Stimulated activated CD4-positive, alpha-beta T cell treated with anti-CD3 and anti-CD28 coated beads, TNF-alpha, amount 100 ng/mL, for 1 hour (primary cell): ENCODE results near the gene UNC13B.

ENCODE experiments used
- DNase-seq, 3 donors: peaks; one replicate each; pipeline ENCODE4 v3.0.0-alpha.2; 2020; ENCODE audit warnings: low read depth in 3 of 3, low spot score in 1 of 3

UNC13B gene

DNA sequence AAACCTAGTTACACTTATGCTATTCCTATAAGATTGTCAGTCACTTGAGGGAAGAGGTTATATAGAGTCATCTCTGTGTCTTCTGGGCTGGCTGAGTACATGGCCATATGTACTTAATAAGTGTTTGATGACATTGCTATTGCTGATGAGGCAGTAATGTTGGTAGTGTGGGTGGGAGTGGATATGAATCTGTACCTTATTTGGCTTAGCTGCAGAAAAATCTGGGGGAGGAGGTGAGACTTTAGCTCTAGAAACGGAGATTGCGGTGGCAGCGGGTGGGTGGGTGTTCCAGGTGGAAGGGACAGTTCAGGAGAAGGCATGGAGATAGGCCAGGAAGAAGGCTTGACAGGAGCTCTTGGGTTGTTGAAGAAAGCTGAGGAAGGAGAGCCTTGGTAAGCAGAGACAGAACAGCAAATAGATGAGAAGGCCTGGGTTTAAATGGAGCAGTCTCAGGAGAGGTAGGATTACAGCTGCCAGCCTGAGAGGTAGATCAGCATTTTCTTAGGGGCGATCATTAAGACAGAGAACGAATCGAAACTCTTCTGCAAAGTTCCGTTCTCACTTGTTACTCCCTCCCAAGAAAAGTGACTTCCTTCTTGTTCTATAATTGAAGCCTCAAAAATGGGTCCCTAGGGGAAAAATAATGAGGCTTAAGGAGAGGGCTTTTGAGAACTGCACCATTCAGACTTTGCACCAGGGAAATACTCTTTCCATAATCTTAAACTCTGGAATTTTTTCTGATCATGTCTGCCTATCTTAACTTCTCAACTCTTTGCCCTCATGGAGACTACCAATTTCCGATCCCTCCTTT lies 160.5 kb downstream of the UNC13B start:
- no peak for DNase-seq

DNA sequence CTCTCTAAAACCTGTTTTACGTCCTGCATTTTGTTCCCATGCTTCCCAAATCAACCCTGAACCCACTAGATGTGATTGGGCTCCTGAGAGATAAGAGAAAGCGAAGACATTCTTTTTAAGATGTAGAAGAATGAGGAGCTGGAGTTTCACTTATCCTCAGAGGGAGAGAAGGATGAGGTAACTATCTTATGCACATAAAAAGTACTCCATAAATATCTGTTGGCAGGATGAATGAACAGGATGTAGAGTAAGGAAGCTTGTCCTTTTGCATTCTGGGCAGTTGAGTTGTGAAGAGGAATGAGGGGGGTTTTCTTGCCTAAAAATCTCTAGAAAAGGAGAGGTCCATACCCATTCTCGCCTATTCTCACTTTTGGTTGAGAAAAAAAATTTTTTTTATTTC lies 163.2 kb downstream of the UNC13B start:
- DNase-seq, result no peak

DNA sequence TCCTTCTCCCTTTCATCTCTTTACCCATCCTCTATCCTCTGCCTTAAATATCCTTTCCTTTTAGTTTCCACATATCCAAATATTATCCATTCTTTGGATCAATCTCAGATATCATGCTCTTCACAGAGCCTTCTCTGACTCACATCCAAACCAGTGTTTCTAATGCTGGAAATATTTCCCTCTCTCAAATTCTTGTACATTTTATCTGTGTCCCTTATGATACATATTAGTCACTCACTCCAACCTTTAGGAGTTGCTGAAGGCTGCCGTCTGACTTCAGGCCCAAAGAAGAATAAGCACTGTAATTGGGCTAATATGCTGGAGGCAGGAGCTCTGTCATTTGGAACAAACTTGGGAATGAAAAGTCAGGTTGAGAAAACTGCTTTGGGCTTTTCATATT lies 171.7 kb downstream of the UNC13B start:
- no peak for DNase-seq

DNA sequence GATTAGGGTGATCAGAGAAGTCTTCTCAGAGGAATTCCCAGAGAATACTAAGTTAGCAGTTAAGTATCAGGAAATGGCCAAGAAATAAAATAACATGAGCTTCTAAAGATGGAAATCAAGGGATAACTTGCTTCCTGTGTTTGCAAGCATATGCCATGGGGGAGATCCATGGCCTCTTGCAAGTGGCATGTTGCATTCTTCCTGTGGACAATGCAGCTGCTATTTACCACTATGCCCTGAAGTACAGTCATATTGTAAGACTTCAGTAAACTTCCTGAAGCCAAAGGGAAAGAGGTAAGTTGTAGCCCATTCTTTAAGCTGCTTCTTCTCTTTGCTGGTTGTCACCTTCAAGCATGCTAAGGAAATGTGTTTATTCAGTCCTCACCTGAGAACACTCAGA lies 173.4 kb downstream of the UNC13B start:
- no peak for DNase-seq

DNA sequence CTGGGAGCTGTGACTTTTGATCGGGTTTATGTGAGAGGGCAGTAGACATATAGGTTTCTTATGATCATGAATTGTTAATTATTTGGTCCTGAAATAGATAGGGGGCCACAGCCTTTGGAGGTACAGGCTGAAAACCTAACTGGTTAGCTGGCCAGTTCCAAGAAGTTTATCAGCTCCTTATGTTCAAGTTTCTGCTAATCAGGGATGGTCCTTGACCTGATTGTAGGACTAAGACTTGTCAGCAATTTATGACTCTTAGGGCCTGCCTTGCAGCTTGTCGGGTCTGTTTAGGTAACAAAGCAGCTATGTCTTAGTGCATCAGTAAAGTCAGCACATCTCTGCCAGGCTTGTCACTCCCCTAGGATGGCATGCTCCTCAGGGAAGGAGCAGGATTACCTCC lies 176.3 kb downstream of the UNC13B start:
- DNase-seq, result no peak

DNA sequence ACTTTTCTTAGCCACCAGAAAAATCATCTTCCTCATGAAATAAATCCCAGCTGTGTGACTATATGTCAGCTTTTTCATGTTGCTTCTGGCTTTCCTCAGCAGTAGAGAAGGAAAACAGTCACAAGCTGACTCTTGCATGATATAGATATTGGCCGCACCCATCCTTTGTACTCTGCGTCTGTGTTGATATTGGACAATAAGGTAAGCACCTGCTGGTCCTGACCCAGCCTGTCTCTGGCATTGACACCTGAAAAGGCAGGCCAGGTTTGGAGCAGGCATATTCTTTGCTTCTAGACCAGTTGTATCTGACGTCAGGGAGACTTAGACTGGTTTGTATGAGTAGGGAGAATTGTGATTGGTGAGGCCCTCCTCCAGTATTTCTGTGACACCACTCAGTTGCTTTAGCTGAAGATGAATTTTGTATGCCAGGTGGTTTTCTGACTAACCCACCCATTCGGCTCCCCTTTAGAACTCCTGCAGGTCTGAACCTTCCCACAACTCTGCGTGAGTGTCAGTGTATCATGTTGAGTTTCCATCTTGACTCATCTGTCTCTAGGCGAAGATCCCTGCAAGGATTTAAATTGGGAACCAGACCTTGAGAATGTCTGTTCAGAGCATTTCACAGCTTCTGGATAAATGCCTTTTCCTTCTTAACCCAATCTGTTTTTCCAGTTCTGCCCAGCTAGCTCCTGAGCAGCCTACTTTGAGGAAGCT lies 176.9 kb downstream of the UNC13B start:
- no peak for DNase-seq

DNA sequence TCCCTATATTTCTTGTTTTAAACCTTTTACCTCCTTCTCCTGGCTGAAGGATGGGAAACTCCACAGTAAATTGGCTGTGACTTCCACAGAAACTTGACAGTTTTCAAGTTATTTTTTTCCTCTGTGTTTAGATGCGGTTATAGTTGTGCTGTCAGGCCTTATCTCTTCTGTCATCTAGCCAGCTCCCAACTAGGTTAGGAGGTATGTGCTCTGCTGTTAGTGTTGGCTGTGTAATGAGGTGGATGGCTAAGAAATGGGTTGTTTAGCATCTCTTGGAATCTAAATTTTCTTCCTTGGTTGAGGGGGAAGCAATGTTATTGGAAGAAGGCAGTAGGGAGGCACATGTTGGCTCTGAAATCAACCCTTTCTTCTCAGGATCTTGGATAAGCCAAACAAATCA lies 178.2 kb downstream of the UNC13B start:
- no peak for DNase-seq

DNA sequence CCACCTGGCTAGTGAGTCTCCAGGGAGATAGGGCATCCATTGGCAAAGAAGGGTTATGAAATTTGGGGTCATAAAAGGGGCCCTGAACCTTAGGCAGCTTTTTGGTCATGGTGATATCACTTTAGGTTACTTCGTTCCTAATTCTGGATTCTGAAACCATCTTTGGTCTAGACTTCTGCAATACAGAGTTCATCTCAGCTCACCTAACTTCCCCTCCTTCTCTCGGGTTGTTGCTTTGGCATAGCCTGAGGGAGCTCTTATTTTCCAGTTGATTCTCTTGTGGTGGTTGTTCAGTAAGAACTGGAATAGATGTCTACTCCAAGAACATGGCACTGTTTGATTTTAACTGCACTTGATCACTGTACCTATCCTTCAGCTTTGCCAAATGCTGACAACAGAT lies 179.2 kb downstream of the UNC13B start:
- DNase-seq, result no peak

DNA sequence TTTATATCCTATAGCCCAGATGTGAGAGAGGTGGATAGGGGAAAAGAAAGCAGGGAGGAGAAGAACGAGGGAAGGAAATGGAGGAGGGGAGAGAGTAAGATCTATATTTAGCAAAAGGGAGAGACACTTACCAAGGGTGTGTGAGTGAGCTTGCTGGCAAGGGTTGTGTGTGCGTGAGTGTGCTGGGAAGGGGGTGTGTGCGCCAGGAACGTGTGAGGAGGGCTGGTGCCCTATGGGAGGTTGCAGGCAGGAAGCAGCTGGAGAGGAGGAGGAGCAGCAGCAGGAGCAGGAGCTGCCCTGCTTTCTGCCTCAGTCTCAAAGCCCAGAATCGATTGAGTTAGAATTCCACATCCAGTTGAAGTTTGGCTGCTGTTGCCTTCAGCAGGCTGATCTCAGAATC lies 179.8 kb downstream of the UNC13B start:
- DNase-seq, result no peak

DNA sequence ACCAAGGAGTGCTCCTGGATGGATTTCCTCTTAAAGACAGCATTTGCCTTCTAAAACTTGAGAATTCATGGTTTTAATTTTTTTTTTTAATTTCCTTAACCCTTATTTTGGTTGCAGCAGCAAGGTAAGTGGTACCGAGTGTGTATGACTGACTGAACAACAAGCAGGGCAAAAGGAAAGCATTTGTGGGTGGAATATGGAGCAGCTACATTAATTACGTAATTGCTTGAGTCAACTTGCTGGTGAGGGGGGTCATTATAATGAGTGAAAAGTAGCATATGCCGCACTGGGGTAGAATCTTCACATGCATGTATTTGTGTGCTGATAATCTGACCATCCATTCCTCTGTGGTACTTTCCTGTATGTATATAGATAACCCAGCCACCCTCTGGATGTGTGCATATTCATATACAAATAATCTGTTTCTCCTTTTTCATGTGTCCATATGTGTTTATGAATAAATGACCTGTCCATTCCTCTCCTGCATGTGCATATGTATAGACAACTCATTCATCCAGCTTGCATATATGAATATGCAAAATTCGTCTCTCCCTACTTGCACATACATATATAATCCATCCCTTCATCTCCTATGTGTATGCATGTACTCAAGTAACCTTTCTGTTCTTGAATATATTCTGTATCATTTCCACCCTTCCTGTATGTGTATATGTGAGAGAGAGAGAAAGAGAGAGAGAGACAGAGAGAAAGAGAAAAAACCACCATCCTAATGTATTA lies 180.6 kb downstream of the UNC13B start:
- no peak for DNase-seq

DNA sequence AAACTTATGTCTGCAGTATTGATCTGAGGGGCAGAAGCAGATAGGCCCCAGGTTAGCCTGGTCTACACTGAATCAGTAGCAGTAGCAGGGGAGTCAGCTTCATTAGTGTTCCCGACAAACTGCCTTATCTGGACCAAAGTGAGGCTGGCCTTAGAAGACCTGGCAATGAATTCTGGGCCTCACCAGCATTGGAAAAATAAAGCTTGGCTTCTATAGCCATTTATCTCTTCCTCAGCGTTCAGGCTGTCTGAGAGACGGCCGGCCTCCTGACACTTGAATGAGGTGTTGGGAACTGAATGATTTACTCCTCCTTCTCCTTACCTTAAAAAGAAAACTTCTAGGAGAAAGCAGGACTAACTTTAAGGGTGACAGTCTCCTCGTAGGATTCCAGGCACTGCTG lies 186.3 kb downstream of the UNC13B start:
- no peak for DNase-seq

DNA sequence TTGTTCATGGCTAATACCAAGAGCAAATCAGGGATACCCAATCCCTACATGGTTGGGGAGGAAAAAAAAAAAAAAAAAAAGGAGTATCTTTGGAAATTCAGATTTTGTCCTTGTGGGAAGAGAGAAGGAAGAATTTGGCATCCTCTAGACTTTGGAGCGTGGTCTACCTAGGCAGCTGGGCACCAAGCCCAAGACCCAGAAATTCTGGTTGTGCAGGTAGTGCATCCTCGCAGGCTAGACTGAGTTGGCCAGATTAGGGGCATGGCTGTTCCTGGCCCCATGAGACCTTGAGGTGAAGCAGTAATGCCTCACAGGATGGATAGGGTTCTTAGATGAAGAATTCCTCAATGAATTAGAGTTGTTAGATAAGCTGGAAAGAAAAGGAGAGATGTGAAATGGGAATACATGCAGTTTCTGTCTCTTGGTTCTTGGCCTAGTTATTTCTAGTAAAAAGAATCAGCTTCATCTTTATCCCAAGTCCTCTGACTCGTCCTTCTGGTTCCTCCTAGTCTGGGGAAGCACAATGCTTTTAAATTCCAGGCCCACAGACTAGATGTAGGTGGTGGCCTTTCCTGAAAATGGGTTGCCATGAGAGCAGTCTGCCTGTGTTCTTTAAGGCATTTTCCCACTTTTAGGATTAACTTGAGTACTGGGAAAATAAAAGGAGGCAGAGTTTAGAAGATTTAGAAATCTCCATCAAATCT lies 187.6 kb downstream of the UNC13B start:
- no peak for DNase-seq

DNA sequence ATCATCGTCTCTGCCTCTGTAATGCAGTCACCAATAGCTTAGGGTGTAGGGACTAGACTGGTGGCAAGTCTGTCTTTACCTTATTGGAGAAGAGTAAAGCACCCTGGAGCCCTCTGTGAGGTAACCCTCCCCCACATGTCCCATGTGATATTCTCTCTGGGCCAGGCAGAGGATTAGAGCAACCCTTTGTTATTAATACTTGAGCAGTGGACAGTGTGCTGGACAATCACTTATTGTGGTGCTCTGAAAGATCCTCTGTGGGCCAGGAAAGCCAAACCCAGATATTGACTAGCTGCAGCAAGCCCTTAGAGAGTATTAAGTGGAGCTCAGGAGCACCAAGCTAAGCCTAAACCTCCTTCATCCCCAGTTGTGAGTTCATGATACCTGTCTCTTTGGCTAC lies 188.4 kb downstream of the UNC13B start:
- no peak for DNase-seq

DNA sequence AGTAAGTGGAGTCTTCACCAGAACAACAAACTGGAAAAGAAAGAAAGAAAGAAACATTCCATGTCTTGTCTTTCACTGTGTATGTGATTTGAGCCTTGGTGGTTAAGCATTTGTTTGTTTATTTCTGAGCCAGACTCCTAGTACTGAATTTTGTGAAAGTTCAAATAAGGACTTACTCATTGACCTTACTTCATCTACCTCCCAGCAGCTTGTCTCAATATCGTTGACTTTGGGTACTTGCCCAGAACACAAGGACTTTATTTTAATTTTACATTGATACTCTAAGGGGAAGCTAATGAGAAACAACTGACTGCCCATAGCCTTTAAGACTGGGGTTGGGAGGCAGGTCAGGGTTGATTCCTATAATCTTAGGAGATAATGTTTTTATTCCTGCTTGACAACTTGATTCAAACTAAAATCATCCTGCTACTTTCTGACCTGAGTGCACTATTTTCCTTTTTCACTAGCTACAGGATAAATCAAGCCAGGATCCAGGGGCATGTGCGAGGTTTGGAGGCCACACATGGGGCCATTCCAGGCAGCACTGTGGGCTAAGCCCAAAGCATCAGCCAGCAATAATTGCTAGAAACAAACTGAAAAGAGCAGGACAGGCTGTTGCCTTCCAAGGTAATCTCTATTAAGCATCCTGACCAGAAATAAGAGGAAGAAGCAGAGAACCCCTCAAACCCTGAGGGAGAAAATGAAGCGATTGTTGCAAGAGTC lies 189.2 kb downstream of the UNC13B start:
- DNase-seq, result no peak

DNA sequence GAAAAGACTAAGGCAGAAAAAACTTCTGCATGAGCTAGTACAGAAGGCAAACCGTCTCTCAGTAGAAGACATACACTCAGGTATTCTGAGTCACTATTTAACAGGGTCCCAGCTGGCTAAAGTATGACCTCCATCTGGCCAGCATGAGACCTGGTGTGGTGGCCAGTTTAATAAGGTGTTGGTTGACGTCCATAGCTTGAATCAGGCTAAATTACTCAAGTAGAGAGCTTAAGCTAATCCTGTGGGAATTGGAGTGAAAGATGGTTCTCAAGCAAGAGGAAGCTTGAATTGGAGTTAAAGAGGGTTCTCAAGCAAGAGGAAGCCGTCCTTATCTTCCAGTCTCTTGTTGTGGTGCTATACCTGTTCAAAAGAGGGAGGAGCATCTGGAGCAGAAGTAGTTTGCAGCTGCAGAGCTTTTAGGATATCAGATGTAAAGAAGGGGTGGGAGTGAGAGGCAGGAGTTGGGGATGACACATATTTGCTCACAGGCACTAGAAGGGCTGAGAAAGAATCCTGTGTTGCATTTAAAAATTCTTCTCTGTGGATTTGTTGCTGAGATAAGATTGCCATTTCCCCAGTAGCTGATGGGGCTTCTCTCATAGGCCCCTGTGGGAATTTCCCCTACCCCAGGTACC lies 192.0 kb downstream of the UNC13B start:
- DNase-seq, result no peak

DNA sequence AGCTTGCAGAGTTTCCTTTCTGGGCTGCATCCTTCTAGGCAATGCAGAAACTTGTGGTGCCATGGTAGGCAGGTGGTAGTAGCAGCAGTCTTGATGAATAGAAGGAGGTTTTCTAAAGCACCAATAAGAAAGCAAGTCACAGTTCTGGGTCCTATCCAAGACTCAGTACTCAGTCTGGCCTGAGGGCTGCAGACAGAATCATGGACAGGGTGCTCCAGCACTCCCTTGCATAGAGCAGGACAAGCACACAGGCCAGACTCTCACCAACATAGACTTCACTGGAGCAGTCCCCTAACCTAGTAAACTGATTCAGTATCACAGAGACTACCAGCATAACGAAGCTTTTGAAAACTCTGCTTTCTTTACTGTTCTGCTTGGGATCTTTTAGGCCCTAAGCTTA lies 194.1 kb downstream of the UNC13B start:
- no peak for DNase-seq

DNA sequence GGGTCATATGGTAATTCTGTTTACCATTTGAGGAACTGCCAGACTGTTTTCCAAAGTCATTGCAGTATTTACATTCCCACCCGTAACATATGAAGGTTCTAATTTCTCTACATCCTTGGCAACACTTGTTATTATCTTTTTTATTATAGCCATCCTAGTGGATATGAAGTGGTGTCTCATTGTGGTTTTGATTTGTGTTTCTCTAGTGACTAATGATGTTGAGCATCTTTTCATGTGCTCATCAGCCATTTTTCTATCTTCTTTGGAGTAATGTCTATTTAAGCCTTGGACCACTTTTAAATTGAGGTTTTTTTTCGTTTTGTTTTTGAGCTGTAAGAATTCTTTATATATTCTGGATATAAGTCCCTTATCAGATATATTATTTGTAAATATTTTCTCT lies 195.3 kb downstream of the UNC13B start:
- no peak for DNase-seq

DNA sequence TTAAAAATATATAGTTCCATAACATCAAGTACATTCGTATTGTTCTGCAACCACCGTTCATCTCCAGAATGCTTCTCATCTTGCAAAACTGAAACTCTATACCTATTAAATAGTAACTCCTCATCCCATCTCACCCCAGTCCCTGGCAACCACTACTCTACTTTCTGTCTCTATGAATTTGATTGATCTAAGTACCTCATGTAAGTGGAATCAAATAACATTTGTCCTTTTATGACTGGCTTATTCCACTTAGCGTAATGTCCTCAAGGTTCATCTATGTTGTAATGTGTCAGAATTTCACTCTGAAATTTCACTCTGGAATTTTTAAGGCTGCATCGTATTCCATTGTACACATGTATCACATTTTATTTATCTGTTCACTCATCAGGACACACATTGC lies 196.0 kb downstream of the UNC13B start:
- DNase-seq, result no peak

DNA sequence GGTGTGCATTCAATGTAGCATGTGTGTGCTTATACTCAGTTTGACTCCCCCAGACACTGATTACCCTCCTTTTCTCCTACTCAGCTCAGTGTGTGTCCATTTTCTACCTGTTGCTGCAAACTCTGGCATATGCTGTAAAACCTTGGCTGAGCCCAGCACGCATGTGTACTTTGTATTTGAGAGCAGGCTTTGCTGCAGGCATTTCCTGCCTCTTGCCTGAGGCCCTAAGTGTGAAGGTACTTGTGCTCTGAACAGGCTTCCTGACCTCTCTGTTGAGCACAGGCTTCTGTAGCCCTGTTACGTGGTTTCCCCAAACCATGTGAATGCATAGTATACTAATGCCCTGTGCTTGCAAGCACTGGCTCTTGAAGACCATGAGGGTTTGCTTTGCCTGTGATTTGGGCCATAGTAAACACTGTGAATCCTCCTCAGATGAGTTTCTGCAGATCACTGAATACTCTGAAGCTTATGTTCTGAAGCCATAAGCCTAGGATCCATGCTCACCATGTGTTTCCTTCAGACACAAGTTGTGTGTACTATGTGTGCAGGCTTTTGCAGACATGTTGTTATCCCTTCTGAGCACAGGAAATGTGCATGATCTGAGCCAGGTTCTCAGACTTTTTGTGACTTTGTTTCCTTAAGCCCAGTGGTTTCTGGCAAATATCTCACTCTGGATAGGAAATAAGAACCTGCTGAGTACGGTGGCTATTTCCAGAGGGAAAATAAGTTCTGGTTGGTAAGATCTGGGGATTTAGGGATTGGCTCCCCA lies 203.2 kb downstream of the UNC13B start:
- no peak for DNase-seq

DNA sequence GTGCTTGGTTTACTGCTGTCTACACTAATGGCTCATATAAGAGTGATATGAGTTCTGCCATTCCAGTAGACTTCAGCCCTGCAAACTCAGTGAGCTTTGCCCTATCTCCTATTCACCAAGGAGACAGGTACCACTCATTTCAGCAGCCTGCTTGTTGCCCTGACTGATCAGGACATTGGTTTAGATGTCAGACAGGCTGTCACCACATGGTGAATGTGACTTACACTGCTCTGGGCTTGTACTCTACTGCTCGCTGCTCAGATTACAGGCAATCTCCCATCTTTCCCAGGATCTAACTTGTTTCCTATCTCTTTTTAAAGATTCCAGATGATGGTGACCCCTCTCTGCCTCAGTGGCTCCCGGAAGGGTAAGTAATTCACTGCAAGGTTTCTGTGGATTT lies 204.8 kb downstream of the UNC13B start:
- no peak for DNase-seq
